MM.1S (cell line): Measurements from ENCODE around the gene PET100.

ENCODE experiments used
- DNase-seq: peaks from one replicate; pipeline ENCODE4 v3.0.0-alpha.2; 2015
- H2AFZ ChIP-seq: fragments of 300-600 bp; sonication (generic); 2 replicates; pipeline ENCODE4 v1.6.0; 2016; ENCODE audit warnings: antibody characterized with exemption, low read length
- H3F3A ChIP-seq: fragments of 300-600 bp; sonication (generic); 2 replicates; pipeline ENCODE4 v1.6.1; 2016; ENCODE audit warnings: mild to moderate bottlenecking, antibody characterized with exemption, low read length, moderate library complexity, mixed read lengths; ENCODE audit not compliant: insufficient read depth
- H3K27ac ChIP-seq: fragments of 300-600 bp; sonication (generic); 2 replicates; pipeline ENCODE4 v1.5.1; 2016; ENCODE audit warnings: mild to moderate bottlenecking, low read length
- H3K27me3 ChIP-seq: fragments of 300-600 bp; sonication (generic); replicated peaks from 2 replicates; pipeline ENCODE4 v1.6.0; 2016; ENCODE audit warnings: low read length; ENCODE audit not compliant: insufficient read depth
- H3K36me3 ChIP-seq: fragments of 300-600 bp; sonication (generic); replicated peaks from 2 replicates; pipeline ENCODE4 v1.6.1; 2016; ENCODE audit warnings: mild to moderate bottlenecking, low read length, mixed read lengths; ENCODE audit not compliant: insufficient read depth
- H3K4me1 ChIP-seq: fragments of 300-600 bp; sonication (generic); 2 replicates; pipeline ENCODE4 v1.6.1; 2016; ENCODE audit warnings: low read length, mixed read lengths
- H3K4me2 ChIP-seq: fragments of 300-600 bp; sonication (generic); 2 replicates; pipeline ENCODE4 v1.6.0; 2016; ENCODE audit warnings: low read depth, low read length
- H3K4me3 ChIP-seq: fragments of 300-600 bp; sonication (generic); 2 replicates; pipeline ENCODE4 v1.5.1; 2016; ENCODE audit warnings: low read length, mixed read lengths
- H3K79me2 ChIP-seq: fragments of 300-600 bp; sonication (generic); 2 replicates; pipeline ENCODE4 v1.6.1; 2016; ENCODE audit warnings: mixed run types, low read length, mixed read lengths
- H3K9ac ChIP-seq: fragments of 300-600 bp; sonication (generic); 2 replicates; pipeline ENCODE4 v1.6.1; 2016; ENCODE audit warnings: low read length, mixed read lengths
- H3K9me2 ChIP-seq: fragments of 300-600 bp; sonication (generic); replicated peaks from 2 replicates; pipeline ENCODE4 v1.6.1; 2016; ENCODE audit warnings: mild to moderate bottlenecking, low read length, mixed read lengths; ENCODE audit not compliant: insufficient read depth
- H3K9me3 ChIP-seq: fragments of 300-600 bp; sonication (generic); replicated peaks from 2 replicates; pipeline ENCODE4 v1.6.1; 2016; ENCODE audit warnings: mild to moderate bottlenecking, low read length, mixed read lengths; ENCODE audit not compliant: insufficient read depth
- H4K20me1 ChIP-seq: fragments of 300-600 bp; sonication (generic); 2 replicates; pipeline ENCODE4 v1.6.1; 2016; ENCODE audit warnings: mild to moderate bottlenecking, low read length, moderate library complexity, mixed read lengths; ENCODE audit not compliant: insufficient read depth
- CTCF ChIP-seq: fragments of 300-600 bp; sonication (generic); IDR thresholded peaks from 2 replicates; pipeline ENCODE4 v1.5.1; 2016; ENCODE audit warnings: antibody characterized with exemption, low read length, mixed read lengths
- EZH2 ChIP-seq: fragments of 300-600 bp; sonication (generic); optimal IDR thresholded peaks from 2 replicates; pipeline ENCODE3; 2017; ENCODE audit warnings: low read depth, mild to moderate bottlenecking, antibody characterized with exemption, low read length, mixed read lengths
- EZH2phosphoT487 ChIP-seq: fragments of 300-600 bp; sonication (generic); IDR thresholded peaks from 2 replicates; pipeline ENCODE4 v1.6.1; 2018; ENCODE audit warnings: antibody characterized with exemption, low read length

PET100 gene

DNA sequence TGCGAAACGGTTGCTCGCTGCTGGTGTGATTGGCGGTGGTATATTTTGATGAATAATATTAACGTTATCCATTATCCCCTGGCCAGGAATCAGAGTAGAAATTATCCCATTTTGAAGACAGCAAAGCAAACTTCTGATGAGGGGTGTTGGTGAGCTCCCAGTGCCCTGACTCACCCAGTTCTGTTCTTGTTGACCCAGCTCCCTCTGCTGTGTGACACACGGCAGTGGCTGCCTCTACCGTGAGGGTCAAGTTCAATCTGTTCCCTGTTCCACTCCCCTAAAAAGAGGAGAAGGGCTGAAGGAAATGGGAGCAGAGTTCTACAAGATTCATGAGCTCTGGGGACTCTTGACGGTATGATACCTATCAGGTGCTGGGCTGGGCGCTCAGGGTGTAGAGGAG, 31.9 kb upstream of the PET100 start:
- Histone ChIP-seq H3K4me1 (no peaks in the 10 kb centered on the region), H3K9ac (no peak overlapping the region), H3K27ac (no peak overlapping the region), H3K36me3 (no peaks in the 10 kb centered on the region), H4K20me1 (no peaks in the 10 kb centered on the region), H3F3A (no peaks in the 10 kb centered on the region), H3K27me3 (peaks cover 69% of the 10 kb centered on the region), H3K79me2 (no peaks in the 10 kb centered on the region), H3K9me3 (no peaks in the 10 kb centered on the region), H3K4me2 (no peak overlapping the region), H3K4me3 (no peak overlapping the region), H2AFZ (no peak overlapping the region), H3K9me2 (no peaks in the 10 kb centered on the region)
- TF ChIP-seq CTCF (no peak), EZH2phosphoT487 (no peak), EZH2 (no peak)
- no peak for DNase-seq

GRCh38 chr19:7598180-7598579, 31.4 kb upstream of the PET100 start:
- Histone ChIP-seq H4K20me1 (no peaks in the 10 kb centered on the region), H3K27ac (no peak overlapping the region), H3K79me2 (no peaks in the 10 kb centered on the region), H3K9me2 (no peaks in the 10 kb centered on the region), H3K4me3 (no peak overlapping the region), H3K4me2 (no peak overlapping the region), H2AFZ (no peak overlapping the region), H3K27me3 (peaks cover 69% of the 10 kb centered on the region), H3K4me1 (no peaks in the 10 kb centered on the region), H3K36me3 (no peaks in the 10 kb centered on the region), H3F3A (no peaks in the 10 kb centered on the region), H3K9ac (no peak overlapping the region), H3K9me3 (no peaks in the 10 kb centered on the region)
- DNase-seq = no peak
- TF ChIP-seq CTCF = no peak
- no peak for TF ChIP-seq EZH2
- TF ChIP-seq EZH2phosphoT487 = no peak

DNA sequence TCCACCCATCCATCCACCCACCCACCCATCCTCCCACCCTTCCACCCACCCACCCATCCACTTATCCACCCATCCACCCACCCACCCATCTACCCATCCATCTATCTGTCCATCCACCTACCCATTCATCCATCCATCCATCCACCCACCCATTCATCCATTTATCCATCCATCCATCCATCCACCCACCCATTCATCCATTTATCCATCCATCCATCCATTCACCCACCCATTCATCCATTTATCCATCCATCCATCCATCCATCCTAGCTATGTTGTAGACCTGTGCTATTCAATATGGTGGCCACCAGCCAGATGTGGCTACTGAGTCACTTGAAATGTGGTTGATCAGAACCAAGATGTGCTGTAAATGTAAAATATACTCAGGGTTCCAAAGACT, 28.9 kb upstream of the PET100 start:
- H3K4me2 ChIP-seq = no peak overlapping the region
- H3K27ac ChIP-seq = no peak overlapping the region
- no peaks in the 10 kb centered on the region for H3F3A ChIP-seq
- H3K4me1 ChIP-seq = no peaks in the 10 kb centered on the region
- peaks cover 65% of the 10 kb centered on the region for H3K27me3 ChIP-seq
- H4K20me1 ChIP-seq = no peaks in the 10 kb centered on the region
- no peaks in the 10 kb centered on the region for H3K36me3 ChIP-seq
- H3K9me2 ChIP-seq = no peaks in the 10 kb centered on the region
- DNase-seq = no peak
- TF ChIP-seq EZH2phosphoT487 (no peak), EZH2 (no peak), CTCF (no peak)
- H3K9me3 ChIP-seq = no peaks in the 10 kb centered on the region
- H3K4me3 ChIP-seq = no peak overlapping the region
- H3K9ac ChIP-seq = no peak overlapping the region
- no peaks in the 10 kb centered on the region for H3K79me2 ChIP-seq
- no peak overlapping the region for H2AFZ ChIP-seq
